ENCODE results near the gene DNAH9. TPM values are rescaled to one million over a fixed set of nuclear protein-coding genes. Genes with fewer than 3 reads are reported as not detected.

The DNAH9 gene
- polyA plus RNA-seq, 1 donor (not counting 4 experiments of a cell fraction or from before 2014, with no cell fraction given): 0.42 TPM

DNA sequence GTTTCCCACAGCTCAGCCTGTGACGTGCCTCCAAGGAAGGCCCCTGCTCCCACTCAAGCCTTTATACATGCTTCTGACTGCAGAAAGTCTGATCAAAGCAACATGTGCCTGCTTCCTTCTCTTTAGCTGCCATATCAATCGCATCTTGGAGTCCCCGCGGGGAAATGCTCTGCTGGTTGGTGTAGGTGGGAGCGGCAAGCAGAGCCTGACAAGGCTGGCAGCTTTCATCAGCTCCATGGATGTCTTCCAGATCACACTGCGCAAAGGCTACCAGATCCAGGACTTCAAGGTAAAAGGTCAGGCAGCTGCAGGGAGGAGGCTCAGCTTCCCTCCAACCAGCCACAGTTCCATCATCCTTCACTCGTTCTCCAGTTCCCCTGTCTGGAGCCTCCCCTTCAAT, 209.3 kb downstream of the DNAH9 start:
- no peak for FAIRE-seq
- Histone ChIP-seq H3K4me1 (ENCODE audit: control insufficient read depth, extremely low read depth, insufficient read depth, low read length) (no peaks in the 10 kb centered on the region), H3K27me3 (ENCODE audit: control insufficient read depth, extremely low read depth, insufficient read depth, low read length) (no peaks in the 10 kb centered on the region), H3K27ac (ENCODE audit: control insufficient read depth, insufficient read depth, low read length) (no peak overlapping the region), H3K79me2 (ENCODE audit: control insufficient read depth, insufficient read depth, low read length) (no peaks in the 10 kb centered on the region), H2AFZ (ENCODE audit: control insufficient read depth, low read length) (no peak overlapping the region), H3K36me3 (ENCODE audit: control insufficient read depth in 2 of 2, extremely low read depth in 1 of 2, insufficient read depth in 2 of 2, low read length in 2 of 2) (no peaks in the 10 kb centered on the region), H3K9me3 (ENCODE audit: control insufficient read depth, low read depth, low read length) (no peaks in the 10 kb centered on the region), H3K4me2 (ENCODE audit: control insufficient read depth, extremely low read depth, insufficient read depth, low read depth, low read length) (no peak overlapping the region), H3K9me1 (ENCODE audit: control insufficient read depth, extremely low read depth, insufficient read depth, low read length) (no peaks in the 10 kb centered on the region), H3K4me3 (ENCODE audit: control insufficient read depth in 2 of 3, extremely low read depth in 1 of 3, insufficient read depth in 2 of 3, low read depth in 1 of 3, low read length in 3 of 3) (no peak overlapping the region), H4K20me1 (ENCODE audit: control insufficient read depth, extremely low read depth, insufficient read depth, low read length) (no peaks in the 10 kb centered on the region), H3K9ac (ENCODE audit: control insufficient read depth, extremely low read depth, insufficient read depth, low read length) (no peak overlapping the region)
- TF ChIP-seq EZH2 (IDR thresholded peaks at IDR 0.05; ENCODE audit: low read length): no peak
- TF ChIP-seq, protein P1, sequence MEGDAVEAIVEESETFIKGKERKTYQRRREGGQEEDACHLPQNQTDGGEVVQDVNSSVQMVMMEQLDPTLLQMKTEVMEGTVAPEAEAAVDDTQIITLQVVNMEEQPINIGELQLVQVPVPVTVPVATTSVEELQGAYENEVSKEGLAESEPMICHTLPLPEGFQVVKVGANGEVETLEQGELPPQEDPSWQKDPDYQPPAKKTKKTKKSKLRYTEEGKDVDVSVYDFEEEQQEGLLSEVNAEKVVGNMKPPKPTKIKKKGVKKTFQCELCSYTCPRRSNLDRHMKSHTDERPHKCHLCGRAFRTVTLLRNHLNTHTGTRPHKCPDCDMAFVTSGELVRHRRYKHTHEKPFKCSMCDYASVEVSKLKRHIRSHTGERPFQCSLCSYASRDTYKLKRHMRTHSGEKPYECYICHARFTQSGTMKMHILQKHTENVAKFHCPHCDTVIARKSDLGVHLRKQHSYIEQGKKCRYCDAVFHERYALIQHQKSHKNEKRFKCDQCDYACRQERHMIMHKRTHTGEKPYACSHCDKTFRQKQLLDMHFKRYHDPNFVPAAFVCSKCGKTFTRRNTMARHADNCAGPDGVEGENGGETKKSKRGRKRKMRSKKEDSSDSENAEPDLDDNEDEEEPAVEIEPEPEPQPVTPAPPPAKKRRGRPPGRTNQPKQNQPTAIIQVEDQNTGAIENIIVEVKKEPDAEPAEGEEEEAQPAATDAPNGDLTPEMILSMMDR (optimal IDR thresholded peaks at IDR 0.05 in 1 of 3, IDR thresholded peaks at IDR 0.05 in 1 of 3, conservative IDR thresholded peaks at IDR 0.05 in 1 of 3; ENCODE audit: extremely low read depth in 1 of 3, insufficient read depth in 2 of 3, low read length in 3 of 3): no peak
- dilution Hi-C loops (cut with MboI; ENCODE audit: extremely low pct_ligation_motif_present, low sequenced_read_pairs): no loop called here
- no peak for DNase-seq (ENCODE audit: low read depth, low spot score)

DNA sequence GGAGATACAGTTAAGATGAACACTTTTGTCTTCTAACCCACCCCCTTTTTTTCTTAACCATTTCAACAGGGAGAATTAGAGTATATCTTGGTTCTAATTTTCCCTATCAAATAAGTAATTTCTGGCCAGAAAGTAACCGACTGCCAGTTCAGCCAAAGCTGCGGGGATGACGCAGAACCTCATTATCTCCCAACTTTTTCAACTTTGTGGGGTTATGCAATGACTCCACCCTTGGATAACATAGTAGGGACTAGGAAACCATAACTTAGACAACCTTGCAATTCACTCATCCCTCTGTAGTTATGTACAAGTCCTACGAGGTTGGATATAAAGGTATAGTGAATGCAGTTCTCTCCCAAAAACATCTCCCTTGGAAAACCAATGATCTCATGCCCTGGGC, 215.0 kb downstream of the DNAH9 start:
- no peaks in the 10 kb centered on the region for H3K9me3 ChIP-seq (ENCODE audit: control insufficient read depth, low read depth, low read length)
- DNase-seq (ENCODE audit: low read depth, low spot score): no peak
- H3K79me2 ChIP-seq (ENCODE audit: control insufficient read depth, insufficient read depth, low read length): no peaks in the 10 kb centered on the region
- no peak overlapping the region for H3K27ac ChIP-seq (ENCODE audit: control insufficient read depth, insufficient read depth, low read length)
- dilution Hi-C loops (cut with MboI; ENCODE audit: extremely low pct_ligation_motif_present, low sequenced_read_pairs): no loop called here
- H3K4me2 ChIP-seq (ENCODE audit: control insufficient read depth, extremely low read depth, insufficient read depth, low read depth, low read length): no peak overlapping the region
- TF ChIP-seq, protein P1 (optimal IDR thresholded peaks at IDR 0.05 in 1 of 3, IDR thresholded peaks at IDR 0.05 in 1 of 3, conservative IDR thresholded peaks at IDR 0.05 in 1 of 3; ENCODE audit: extremely low read depth in 1 of 3, insufficient read depth in 2 of 3, low read length in 3 of 3): no peak
- no peak for TF ChIP-seq EZH2 (IDR thresholded peaks at IDR 0.05; ENCODE audit: low read length)
- no peaks in the 10 kb centered on the region for H3K27me3 ChIP-seq (ENCODE audit: control insufficient read depth, extremely low read depth, insufficient read depth, low read length)
- FAIRE-seq: no peak
- H4K20me1 ChIP-seq (ENCODE audit: control insufficient read depth, extremely low read depth, insufficient read depth, low read length): no peaks in the 10 kb centered on the region
- H3K9ac ChIP-seq (ENCODE audit: control insufficient read depth, extremely low read depth, insufficient read depth, low read length): no peak overlapping the region
- no peaks in the 10 kb centered on the region for H3K4me1 ChIP-seq (ENCODE audit: control insufficient read depth, extremely low read depth, insufficient read depth, low read length)
- H3K9me1 ChIP-seq (ENCODE audit: control insufficient read depth, extremely low read depth, insufficient read depth, low read length): no peaks in the 10 kb centered on the region
- no peaks in the 10 kb centered on the region for H3K36me3 ChIP-seq (ENCODE audit: control insufficient read depth in 2 of 2, extremely low read depth in 1 of 2, insufficient read depth in 2 of 2, low read length in 2 of 2)
- H3K4me3 ChIP-seq (ENCODE audit: control insufficient read depth in 2 of 3, extremely low read depth in 1 of 3, insufficient read depth in 2 of 3, low read depth in 1 of 3, low read length in 3 of 3): no peak overlapping the region
- no peak overlapping the region for H2AFZ ChIP-seq (ENCODE audit: control insufficient read depth, low read length)
